Caki2 (cell line): ENCODE data around the gene PEX6. TPM values are rescaled to one million over a fixed set of nuclear protein-coding genes. Genes with fewer than 3 reads are reported as not detected.

Experiments used
- total RNA-seq: library from RNA; depleted of rRNA; stranded (reverse); fragments of >200 nt; shearing (Covaris generic); gene quantifications from 2 replicates; pipeline ENCODE4 v1.2.3, GENCODE V29; 2014; ENCODE audit warnings: low replicate concordance; rRNA removed

PEX6 gene
- total RNA-seq, 1 experiment from 2014 or later: 31.4 TPM

Other genes with a start within 250 kb of the PEX6 start
- 52.0 and 61.2 TPM in 2 replicates for gene TBCC, start 233.1 kb downstream of the PEX6 start, total RNA-seq
- 1.9 TPM in 2 replicates for gene BICRAL, start 197.1 kb downstream of the PEX6 start, total RNA-seq
- 116 and 181 TPM in 2 replicates for gene RPL7L1, start 99.6 kb downstream of the PEX6 start, total RNA-seq
- not detected in 2 replicates for gene PTCRA, start 63.1 kb downstream of the PEX6 start, total RNA-seq
- 69.2 and 70.4 TPM in 2 replicates for gene CNPY3, start 49.7 kb downstream of the PEX6 start, total RNA-seq
- gene GNMT, start 18.4 kb downstream of the PEX6 start, total RNA-seq: 1.5 TPM in 1 of 2 replicates, not detected in the other
- gene PPP2R5D, start 5.4 kb upstream of the PEX6 start, total RNA-seq: 41.1 and 50.7 TPM in 2 replicates
- 192 and 200 TPM in 2 replicates for gene MEA1, start 34.8 kb upstream of the PEX6 start, total RNA-seq
- gene KLHDC3, start 35.1 kb upstream of the PEX6 start, total RNA-seq: 140 and 145 TPM in 2 replicates
- gene RRP36, start 42.4 kb upstream of the PEX6 start, total RNA-seq: 79.1 and 98.6 TPM in 2 replicates
- 39.2 TPM in 2 replicates for gene CUL7, start 74.7 kb upstream of the PEX6 start, total RNA-seq
- gene MRPL2, start 80.3 kb upstream of the PEX6 start, total RNA-seq: 47.5 and 50.5 TPM in 2 replicates
- 49.3 and 61.6 TPM in 2 replicates for gene KLC4, start 80.5 kb upstream of the PEX6 start, total RNA-seq
- 45.4 and 69.5 TPM in 2 replicates for gene PTK7, start 97.1 kb upstream of the PEX6 start, total RNA-seq
- gene SRF, start 192.1 kb upstream of the PEX6 start, total RNA-seq: 16.4 and 26.1 TPM in 2 replicates
- 10.6 and 15.7 TPM in 2 replicates for gene CUL9, start 203.0 kb upstream of the PEX6 start, total RNA-seq